GM18508 (cell line): ENCODE data around the gene AHCTF1.
"Not testable (repeated sequence)": the region's sequence is repeated elsewhere in the genome, so short reads cannot be mapped to it uniquely, and the experiment has no call there.

ENCODE experiments used
- ATAC-seq: cut with Tn5 transposase; IDR thresholded peaks from one replicate; pipeline ENCODE4 v1.9.1; 2021; ENCODE audit warnings: moderate number of reproducible peaks; ENCODE audit not compliant: insufficient read depth, unreplicated experiment

Gene AHCTF1

DNA sequence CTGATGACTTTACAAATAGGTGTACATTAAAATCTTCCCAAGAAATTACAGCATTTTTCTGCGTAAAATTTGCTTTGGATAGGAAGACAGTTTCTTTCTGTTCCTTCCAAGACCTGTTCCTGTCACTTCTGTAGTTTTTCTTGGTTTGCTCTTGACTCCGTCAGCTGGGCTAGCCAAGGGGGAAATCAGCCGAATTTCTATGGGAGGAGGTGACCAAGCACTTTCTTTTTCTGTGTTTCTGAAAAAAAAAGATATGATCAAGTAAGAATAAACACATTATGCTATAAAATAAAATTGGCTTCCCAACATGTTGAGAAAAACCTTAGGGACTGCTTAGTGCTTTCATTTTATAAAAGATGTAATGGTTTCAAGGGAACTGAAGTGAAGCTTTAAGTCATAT lies 91.0 kb downstream of the AHCTF1 start:
- not testable (repeated sequence) for ATAC-seq

- ATAC-seq, result no peak
These were observed 93.7 kb downstream of the AHCTF1 start for GRCh38 chr1:246838118-246838456.

DNA sequence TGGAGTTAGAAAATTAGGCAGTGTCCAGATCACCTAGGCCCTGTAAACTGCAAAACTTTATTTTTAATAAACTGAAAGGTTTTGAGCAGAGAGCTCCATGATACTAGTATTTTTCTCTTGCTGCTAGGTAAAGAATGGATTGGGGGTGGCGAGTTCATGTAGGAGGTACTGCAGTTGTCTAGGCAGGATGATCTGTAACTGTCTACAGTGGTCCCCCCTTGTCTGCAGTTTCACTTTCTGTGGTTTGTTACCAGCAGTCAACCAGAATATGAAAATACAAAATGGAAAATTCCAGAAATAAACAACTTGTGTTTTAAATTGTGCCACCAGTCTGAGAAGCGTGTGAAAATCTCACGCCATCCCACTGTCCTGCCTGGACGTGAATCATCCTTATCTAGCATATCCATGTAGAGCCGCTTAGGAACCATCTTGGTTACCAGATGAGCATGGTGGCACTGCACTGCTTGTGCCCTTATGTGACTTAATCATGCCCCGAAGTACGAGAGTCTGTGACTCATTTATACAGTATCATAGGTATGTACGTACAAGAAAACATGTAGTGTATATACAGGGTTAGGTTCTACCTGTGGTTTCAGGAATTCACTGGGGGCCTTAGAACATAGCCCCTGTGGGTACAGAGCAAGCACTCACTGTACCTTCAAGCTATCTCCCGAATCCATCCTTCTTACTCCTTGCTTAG lies 94.2 kb downstream of the AHCTF1 start:
- ATAC-seq, result no peak

DNA sequence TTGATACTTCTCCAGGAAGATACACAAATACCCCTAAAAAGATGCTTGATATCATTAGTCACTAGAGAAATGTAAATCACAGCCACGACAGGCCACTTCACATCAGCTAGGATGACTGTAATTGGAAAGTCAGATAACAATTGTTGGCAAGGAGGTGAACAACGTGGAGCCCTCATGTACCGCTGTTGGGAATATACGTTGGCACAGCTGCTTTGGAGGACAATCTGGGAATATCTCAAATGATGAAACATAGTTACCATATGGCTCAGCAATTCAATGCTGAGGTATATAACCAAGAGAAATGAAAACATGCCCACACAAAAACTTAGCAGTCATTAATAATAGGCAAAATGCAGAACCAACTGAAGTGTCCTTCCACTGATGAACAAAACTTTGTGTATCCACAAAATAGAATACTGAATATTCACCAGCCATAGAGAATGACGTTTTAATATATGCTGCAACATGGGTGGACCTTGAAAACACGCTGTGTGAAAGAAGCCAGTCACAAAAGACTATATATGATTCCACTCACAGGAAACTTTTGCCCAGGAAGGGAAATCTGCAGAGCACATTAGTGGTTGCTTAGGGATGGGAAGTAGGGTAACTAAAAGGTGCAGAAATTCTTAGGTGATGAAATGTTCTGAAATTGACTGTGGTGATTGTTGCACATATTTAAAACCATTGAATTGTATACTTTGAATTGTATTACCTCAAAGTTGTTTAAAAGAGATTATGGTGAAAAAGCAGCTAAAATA lies 95.4 kb downstream of the AHCTF1 start:
- ATAC-seq, result no peak

DNA sequence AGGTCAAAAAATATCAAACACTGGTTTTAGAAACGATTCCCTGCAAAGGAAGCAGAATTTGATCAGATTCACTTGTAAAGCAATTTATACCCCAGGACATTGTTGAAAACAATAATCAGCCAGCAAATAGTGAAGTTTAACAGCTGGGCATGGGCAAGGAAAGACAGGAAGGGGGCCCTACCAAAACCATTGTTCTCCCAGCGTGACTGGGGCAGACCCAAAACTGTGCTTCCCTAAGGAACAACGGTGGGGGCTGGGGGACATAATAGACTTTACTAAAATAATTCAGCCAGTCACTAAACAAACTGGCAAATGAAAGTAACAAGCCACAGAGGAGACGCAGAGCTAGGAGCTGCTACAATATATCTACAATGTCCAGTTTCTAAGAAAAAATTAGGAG lies 100.2 kb downstream of the AHCTF1 start:
- no peak for ATAC-seq

DNA sequence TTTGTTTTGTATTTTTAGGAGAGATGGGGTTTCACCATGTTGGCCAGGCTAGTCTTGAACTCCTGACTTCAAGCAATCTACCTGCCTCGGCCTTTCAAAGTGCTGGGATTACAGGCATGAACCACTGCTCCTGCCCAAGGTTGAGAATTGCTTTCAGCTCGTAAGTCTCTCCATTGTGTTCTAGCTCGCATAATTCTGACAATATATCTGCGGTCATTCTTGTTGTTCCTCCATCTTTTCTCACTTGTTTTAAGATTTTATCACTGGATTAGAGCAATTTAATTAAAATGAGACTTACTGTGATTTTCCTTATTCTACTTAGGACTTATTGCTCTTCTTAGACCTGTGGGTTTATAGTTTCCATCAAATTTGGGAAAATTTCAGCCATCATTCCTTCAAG lies 102.9 kb downstream of the AHCTF1 start:
- ATAC-seq, result no peak

GRCh38 chr1:246827396-246827795 lies 104.4 kb downstream of the AHCTF1 start:
- no peak for ATAC-seq

- no peak for ATAC-seq
These were observed 106.1 kb downstream of the AHCTF1 start for GRCh38 chr1:246825557-246826175.

DNA sequence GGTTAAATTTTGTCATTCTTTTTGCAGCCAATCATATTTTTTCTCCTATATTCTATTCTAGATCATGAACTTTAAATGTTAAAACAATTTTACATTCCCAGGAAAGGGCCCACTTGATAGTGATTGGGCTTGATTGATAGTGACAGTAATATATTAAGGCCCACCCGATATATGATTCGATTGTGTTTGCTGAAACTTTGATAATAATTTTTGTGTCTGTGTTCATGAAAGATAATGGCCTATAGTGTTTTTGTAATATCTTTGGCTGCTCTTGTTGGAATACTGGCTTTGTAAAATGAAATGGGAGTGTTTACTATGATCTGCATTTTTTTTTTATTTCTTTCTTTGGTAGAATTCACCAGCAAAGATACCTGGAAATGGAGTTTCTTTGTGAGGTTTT lies 107.2 kb downstream of the AHCTF1 start:
- no peak for ATAC-seq

DNA sequence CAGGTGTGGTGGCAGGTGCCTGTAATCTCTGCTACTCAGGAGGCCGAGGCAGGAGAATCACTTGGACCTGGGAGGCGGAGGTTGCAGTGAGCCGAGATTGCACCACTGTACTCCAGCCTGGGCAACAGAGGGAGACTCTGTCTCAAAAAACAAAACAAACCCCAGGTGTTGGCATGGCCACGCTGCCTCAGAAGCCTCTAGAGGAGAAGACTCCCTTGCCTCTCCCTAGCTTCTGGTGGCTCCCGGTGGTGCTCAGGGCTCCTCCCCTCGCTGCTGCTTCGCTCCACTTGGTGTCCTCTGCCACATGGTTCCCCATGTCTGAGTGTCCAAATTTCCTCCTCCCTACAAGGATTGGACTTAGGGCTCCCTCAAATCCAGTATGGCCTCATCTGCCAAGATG lies 109.6 kb downstream of the AHCTF1 start:
- not testable (repeated sequence) for ATAC-seq

DNA sequence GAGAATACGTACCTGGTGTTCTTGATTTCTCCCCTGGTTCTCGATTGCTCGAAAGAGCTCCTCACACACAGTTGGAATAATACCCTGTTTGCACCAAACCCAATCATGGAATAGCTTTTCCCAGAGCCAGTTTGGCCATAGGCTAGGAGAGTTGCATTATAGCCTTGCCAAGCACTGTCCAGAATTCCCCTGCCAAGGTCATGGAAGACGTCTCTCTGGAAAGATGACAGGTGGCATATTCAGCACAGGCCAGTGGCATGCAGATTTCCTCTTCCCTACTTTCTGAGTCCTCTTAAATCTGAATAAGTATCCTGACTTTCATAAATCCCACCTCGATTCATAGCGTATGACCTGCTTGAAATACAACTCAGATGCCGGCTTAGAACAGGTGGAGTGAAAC lies 111.1 kb downstream of the AHCTF1 start:
- ATAC-seq, result no peak

GRCh38 chr1:246817778-246818177 lies 114.0 kb downstream of the AHCTF1 start:
- not testable (repeated sequence) for ATAC-seq

DNA sequence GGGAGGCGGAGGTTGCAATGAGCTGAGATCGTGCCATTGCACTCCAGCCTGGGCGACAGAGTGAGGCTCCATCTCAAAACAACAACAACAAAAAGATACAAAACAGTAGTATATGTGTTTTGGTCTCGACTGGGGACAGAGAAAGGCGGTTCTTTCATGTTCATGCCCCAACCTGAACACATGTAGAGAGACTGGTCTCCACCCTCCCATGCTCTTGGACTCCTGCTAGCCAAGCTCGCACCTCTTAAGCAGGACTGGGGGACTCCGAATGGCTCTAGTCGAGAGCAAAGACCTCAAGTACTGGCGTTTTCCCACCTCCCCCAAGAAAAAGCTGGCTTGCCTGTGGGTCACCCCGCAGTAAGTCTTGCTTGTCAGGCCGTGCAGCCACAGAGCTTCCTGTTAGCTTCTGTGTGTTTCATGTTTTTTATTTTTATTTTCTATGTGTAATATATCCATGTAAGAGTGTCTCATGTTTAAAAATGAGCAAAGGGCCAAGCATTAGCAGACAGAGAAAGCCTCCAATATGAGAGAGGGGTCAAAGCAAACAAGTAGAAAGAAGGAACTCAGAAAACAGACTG lies 116.0 kb downstream of the AHCTF1 start:
- ATAC-seq, result no peak

GRCh38 chr1:246814890-246815289 lies 116.9 kb downstream of the AHCTF1 start:
- ATAC-seq, result no peak

DNA sequence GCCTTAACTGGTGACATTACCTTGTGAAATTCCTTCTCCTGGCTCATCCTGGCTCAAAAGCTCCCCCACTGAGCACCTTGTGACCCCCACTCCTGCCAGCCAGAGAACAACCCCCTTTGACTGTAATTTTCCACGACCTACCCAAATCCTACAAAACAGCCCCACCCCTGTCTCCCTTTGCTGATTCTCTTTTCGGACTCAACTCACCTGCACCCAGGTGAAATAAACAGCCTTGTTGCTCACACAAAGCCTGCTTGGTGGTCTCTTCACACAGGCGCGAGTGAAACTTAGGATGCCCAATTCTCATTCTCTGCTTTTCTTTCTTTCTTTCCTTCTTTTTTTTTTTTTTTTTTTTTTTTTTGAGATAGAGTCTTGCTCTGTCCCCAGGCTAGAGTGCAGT lies 118.4 kb downstream of the AHCTF1 start:
- not testable (repeated sequence) for ATAC-seq

GRCh38 chr1:246811985-246812384 lies 119.8 kb downstream of the AHCTF1 start:
- ATAC-seq, result no peak

DNA sequence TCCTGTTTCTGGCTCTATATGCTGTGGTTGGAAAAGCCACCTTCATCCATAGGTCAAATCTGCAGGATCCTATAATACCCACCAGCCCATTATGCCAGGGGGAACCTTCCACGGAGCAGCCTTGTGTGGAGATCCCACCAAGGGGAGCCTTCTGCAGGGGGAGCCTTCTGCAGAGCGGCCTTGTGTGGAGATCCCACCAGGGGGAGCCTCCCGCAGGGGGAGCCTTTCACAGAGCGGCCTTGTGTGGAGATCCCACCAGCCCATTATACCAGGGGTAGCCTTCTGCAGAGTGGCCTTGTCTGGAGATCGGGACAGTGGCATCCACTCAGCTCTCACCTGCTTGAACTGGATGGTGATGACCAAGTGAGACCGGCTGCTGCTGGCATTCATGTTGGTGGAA lies 122.3 kb downstream of the AHCTF1 start:
- ATAC-seq, result no peak

DNA sequence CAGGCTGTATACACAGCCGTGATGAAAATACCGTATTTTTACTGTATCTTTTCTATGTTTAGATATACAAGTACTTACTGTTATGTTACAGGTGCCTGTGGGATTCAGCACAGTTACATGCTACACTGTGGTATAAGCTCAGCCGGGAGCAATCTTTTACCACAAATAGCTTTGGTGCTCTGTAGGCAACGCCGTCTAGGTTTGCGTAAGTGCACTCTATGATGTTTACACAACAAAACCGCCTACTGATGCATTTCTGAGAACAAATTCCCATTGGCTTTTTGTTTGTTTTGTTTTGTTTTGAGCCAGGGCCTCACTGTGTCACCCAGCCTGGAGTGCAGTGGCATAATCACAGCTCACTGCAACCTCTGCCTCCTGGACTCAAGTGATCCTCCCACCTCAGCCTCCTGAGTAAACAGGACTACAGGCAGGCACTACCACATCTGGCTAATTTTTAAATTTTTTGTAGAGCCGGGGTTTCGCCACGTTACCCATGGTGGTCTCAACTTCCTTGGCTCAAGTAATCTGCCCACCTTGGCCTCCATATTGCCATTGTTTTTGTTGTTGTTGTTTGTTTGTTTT lies 126.5 kb downstream of the AHCTF1 start:
- no peak for ATAC-seq

DNA sequence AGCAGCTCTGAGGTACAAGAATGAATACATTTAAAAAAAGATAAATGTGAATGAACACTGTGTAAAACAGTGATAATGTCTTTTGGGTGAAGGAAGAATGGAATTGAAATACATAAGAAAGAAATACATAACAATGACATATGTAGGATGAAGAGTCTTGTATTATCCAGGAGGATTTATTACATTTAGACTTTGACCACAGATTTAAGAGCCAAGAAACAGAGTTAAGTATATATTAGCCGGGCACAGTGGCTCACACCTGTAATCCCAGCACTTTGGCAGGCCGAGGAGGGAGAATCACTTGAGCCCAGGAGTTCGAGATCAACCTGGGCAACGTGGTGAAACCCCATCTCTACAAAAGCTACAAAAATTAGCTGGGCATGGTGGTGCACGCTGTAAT lies 127.9 kb downstream of the AHCTF1 start:
- ATAC-seq, result no peak

GRCh38 chr1:246803373-246803772 lies 128.4 kb downstream of the AHCTF1 start:
- no peak for ATAC-seq
